ENCODE results near the gene SPRED3.
"Not testable (repeated sequence)": the region's sequence is repeated elsewhere in the genome, so short reads cannot be mapped to it uniquely, and the experiment has no call there.

Gene SPRED3

DNA sequence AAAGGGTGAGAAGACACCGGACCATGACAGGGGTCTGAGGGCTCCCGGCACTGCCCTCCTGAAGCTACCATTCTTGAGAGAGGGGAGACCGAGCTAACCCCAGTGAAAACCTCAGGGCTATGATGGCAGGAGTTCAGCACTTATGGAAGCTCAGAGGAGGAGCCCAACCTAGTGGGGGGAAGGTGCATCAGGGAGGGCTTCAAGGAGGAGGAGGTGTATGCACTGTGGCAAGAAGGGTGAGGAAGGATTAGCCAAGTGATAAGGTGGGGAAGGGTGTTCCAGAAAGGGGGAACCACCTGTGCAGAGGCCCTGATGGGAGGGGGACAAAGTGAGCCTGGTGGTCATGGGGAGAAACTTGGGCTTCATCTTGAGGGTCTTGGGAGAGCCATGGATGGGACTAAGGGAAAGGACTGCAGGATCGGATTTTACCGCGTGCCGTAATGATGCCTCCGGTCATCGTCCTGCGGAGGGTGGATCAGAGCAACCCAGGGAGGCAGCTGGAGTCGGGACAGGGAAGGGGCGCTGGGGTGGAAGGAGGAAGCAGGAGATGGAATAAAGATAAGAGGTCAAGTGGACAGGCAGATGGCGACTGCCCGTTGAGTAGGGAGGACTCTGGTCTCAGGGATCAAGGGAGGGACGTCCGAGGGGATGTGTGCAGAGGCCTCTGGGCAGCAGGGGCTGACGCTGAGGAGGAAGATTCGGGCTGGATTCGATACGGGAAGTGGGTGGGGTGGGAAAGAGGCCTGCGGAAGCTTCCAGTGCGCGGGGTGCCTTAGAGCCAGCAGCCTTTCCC is 27.5 kb upstream of the SPRED3 start:
- intact Hi-C loops (cut with DNase I; ENCODE audit: low total_unique reads), result no loop called here
- Histone ChIP-seq H3K36me3 (no peaks in the 10 kb centered on the region), H3K27me3 (peaks cover 0 to 73% of the 10 kb centered on the region in 2 donors), H3K27ac (no peak overlapping the region), H3K4me3 (peak overlapping the region; percentile 39 to 60), H3K9me3 (no peaks in the 10 kb centered on the region), H3K4me1 (peaks cover 0 to 20% (median 17%) of the 10 kb centered on the region in 4 donors)
- TF ChIP-seq, protein P1, sequence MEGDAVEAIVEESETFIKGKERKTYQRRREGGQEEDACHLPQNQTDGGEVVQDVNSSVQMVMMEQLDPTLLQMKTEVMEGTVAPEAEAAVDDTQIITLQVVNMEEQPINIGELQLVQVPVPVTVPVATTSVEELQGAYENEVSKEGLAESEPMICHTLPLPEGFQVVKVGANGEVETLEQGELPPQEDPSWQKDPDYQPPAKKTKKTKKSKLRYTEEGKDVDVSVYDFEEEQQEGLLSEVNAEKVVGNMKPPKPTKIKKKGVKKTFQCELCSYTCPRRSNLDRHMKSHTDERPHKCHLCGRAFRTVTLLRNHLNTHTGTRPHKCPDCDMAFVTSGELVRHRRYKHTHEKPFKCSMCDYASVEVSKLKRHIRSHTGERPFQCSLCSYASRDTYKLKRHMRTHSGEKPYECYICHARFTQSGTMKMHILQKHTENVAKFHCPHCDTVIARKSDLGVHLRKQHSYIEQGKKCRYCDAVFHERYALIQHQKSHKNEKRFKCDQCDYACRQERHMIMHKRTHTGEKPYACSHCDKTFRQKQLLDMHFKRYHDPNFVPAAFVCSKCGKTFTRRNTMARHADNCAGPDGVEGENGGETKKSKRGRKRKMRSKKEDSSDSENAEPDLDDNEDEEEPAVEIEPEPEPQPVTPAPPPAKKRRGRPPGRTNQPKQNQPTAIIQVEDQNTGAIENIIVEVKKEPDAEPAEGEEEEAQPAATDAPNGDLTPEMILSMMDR (IDR thresholded peaks at IDR 0.05), result no peak
- DNase-seq, result no peak

DNA sequence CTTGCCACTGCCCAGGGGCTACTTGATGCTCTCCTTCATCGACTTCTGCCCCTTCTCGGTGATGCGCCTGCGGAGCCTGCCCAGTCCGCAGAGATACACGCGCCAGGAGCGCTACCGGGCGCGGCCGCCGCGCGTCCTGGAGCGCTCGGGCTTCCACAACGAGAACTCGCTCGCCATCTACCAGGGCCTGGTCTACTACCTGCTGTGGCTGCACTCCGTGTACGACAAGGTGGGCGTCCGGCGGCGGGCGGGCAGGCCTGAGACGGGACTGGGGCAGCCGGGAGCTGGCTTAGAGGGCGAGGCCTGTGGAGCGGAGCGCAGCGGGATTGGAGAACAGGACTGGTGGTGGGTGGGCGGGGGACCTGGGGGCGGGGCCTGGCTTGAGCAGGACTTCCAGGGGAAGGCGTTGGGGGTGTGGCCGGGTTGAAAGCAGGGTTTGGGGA is 26.8 kb upstream of the SPRED3 start:
- Histone ChIP-seq H3K27ac (no peak overlapping the region), H3K4me1 (peaks cover 0 to 20% (median 17%) of the 10 kb centered on the region in 4 donors), H3K9me3 (no peaks in the 10 kb centered on the region), H3K4me3 (peak overlapping the region; percentile 39 to 60), H3K27me3 (peaks cover 0 to 72% of the 10 kb centered on the region in 2 donors), H3K36me3 (no peaks in the 10 kb centered on the region)
- TF ChIP-seq, protein P1 (IDR thresholded peaks at IDR 0.05), result peak; percentile 23 to 34
- DNase-seq, result peak; percentile 61 to 79
- intact Hi-C loops (cut with DNase I; ENCODE audit: low total_unique reads), result no loop called here

DNA sequence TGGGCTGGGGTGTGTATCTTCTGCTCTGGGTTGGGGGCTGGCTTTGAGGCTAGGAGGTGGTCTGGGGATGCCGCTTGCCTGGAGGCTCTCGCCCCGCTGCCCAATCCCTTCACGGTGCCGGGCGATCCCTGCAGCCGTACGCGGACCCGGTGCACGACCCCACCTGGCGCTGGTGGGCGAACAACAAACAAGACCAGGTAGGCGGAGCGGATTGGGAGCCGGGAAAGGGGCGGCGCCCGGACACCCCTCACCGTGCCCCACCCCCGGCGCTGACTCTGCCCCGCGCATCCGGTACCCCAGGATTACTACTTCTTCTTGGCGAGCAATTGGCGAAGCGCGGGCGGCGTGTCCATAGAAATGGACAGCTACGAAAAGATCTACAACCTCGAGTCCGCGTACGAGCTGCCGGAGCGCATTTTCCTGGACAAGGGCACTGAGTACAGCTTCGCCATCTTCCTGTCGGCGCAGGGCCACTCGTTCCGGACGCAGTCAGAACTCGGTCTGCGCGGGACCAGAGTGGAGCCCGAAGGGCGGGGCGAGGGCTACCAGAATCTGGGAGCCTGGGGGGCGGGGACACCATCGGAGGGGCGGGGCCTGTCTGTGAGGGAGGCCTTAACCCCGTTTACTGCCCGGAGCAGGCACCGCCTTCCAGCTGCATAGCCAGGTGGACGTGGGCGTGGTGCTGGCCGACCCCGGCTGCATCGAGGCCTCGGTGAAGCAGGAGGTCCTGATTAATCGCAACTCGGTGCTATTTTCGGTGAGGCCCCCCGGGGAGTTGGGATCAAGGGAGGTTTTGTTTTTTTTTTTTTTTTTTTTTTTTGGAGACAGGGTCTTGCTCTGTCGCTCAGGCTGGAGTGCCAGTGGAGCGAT is 26.2 kb upstream of the SPRED3 start:
- Histone ChIP-seq H3K36me3 (no peaks in the 10 kb centered on the region), H3K9me3 (no peaks in the 10 kb centered on the region), H3K27me3 (peaks cover 0 to 75% of the 10 kb centered on the region in 2 donors), H3K4me3 (peak overlapping the region; percentile 39 to 60), H3K4me1 (peaks cover 0 to 20% (median 17%) of the 10 kb centered on the region in 4 donors), H3K27ac (peak overlapping the region in 1 of 2 donors; percentile 33)
- TF ChIP-seq, protein P1 (IDR thresholded peaks at IDR 0.05), result no peak
- intact Hi-C loops (cut with DNase I; ENCODE audit: low total_unique reads), result no loop called here
- peak; percentile 72 to 82 for DNase-seq

DNA sequence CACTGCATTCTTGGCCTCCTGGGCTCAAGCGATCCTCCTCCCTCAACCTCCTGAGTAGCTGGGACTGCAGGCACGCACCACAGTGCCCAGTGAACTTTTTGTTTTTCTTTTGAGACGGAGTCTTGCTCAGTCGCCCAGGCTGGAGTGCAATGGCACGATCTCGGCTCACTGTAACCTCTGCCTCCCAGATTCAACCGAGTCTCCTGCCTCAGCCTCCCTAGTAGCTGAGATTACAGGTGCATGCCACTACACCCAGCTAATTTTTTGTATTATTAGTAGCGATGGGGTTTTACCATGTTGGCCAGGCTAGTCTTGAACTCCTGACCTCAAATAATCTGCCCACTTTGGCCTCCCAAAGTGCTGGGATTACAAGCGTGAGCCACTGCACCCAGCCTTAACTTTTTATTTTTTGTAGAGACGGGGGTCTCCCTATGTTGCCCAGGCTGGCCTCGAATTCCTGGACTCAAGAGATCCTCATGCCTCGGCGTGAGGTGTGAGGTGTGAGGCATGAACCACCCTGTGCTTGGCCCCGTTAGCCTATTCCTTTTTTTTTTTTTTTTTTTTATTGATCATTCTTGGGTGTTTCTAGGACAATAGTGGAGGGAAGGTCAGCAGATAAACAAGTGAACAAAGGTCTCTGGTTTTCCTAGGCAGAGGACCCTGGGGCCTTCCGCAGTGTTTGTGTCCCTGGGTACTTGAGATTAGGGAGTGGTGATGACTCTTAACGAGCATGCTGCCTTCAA is 25.4 kb upstream of the SPRED3 start:
- DNase-seq; H3K4me3 ChIP-seq; H3K36me3 ChIP-seq; H3K27ac ChIP-seq; intact Hi-C loops (cut with DNase I; ENCODE audit: low total_unique reads); H3K9me3 ChIP-seq: not testable (repeated sequence)
- H3K27me3 ChIP-seq, result peaks cover 0 to 76% of the 10 kb centered on the region in 2 donors
- peaks cover 0 to 20% (median 17%) of the 10 kb centered on the region in 4 donors for H3K4me1 ChIP-seq

DNA sequence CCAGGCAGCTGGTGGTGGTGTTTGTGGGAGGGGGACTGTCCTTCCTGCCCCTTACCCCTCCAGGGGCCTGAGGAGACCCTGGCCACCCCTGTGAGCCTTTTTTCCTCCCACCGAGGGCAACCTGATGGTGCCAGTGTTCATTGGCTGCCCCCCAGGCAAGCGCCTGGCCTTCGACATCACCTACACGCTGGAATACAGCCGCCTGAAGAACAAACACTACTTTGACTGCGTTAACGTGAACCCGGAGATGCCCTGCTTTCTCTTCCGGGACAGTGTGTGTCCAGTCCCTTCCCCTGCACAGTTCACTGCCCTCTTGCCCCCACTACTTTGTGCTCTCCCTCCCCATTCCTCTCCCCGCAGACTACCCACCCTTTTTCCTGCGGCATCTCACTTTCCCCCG is 21.5 kb upstream of the SPRED3 start:
- DNase-seq, result no peak
- Histone ChIP-seq H3K4me3 (no peak overlapping the region), H3K4me1 (peaks cover 0 to 11% (median 8%) of the 10 kb centered on the region in 4 donors), H3K27me3 (peaks cover 0 to 50% of the 10 kb centered on the region in 2 donors), H3K36me3 (no peaks in the 10 kb centered on the region), H3K9me3 (no peaks in the 10 kb centered on the region), H3K27ac (no peak overlapping the region)
- TF ChIP-seq, protein P1 (IDR thresholded peaks at IDR 0.05), result no peak
- intact Hi-C loops (cut with DNase I; ENCODE audit: low total_unique reads), result no loop called here
